HepG2 (cell line): ENCODE results near the gene ELMOD3. TPM values are rescaled to one million over a fixed set of nuclear protein-coding genes. Genes with fewer than 3 reads are reported as not detected.

Experiments
- ADNP ChIP-seq: sonication (generic); formaldehyde crosslinking; IDR thresholded peaks from 2 replicates; pipeline ENCODE4 v1.4.0; 2020; ENCODE audit warnings: missing genetic modification reagents
- CHD4 ChIP-seq: fragments of 200-600 bp; sonication (generic); IDR thresholded peaks from 2 replicates; pipeline ENCODE4 v1.7.0; 2017; ENCODE audit warnings: mild to moderate bottlenecking, low read length, borderline replicate concordance
- KDM5B ChIP-seq: sonication (generic); formaldehyde crosslinking; IDR thresholded peaks from 2 replicates; pipeline ENCODE4 v1.4.0; 2020; ENCODE audit warnings: missing genetic modification reagents, mild to moderate bottlenecking, borderline replicate concordance
- MAX ChIP-seq: IDR thresholded peaks from 2 replicates; pipeline ENCODE4 v1.6.1; 2012; ENCODE audit warnings: inconsistent platforms
- MAZ ChIP-seq, 2 experiments: sonication (generic) in 1 of 2; formaldehyde crosslinking in 1 of 2; IDR thresholded peaks; 2 replicates each; pipeline versions ENCODE4 v1.5.0 to v1.6.1; 2012 to 2020; ENCODE audit warnings: low read depth in 2 of 2, mild to moderate bottlenecking in 2 of 2, borderline replicate concordance in 1 of 2, improper control_type of control experiment in 1 of 2, low read length in 1 of 2, missing genetic modification reagents in 1 of 2, moderate library complexity in 1 of 2
- MTF1 ChIP-seq: sonication (generic); formaldehyde crosslinking; IDR thresholded peaks from 2 replicates; pipeline ENCODE4 v1.5.0; 2020; ENCODE audit warnings: missing genetic modification reagents
- RELA ChIP-seq: sonication (generic); formaldehyde crosslinking; IDR thresholded peaks from 2 replicates; pipeline ENCODE4 v1.4.0; 2020; ENCODE audit warnings: missing genetic modification reagents
- SALL1 ChIP-seq: sonication (generic); formaldehyde crosslinking; IDR thresholded peaks from 2 replicates; pipeline ENCODE4 v1.8.0; 2022; ENCODE audit warnings: mild to moderate bottlenecking, missing genetic modification reagents
- SIN3A ChIP-seq: IDR thresholded peaks from 2 replicates; pipeline ENCODE4 v1.6.1; 2011; ENCODE audit warnings: low read depth, mild to moderate bottlenecking, control low read depth, low read length, borderline replicate concordance
- TCF12 ChIP-seq, 2 experiments: fragments of 450-650 bp in 1 of 2; sonication (generic) in 1 of 2; formaldehyde crosslinking in 1 of 2; IDR thresholded peaks; 2 replicates each; pipeline versions ENCODE4 v1.6.1 to v1.8.0; 2017 to 2022; ENCODE audit warnings: antibody characterized with exemption in 1 of 2, mild to moderate bottlenecking in 1 of 2, missing genetic modification reagents in 1 of 2, moderate library complexity in 1 of 2
- ZMYM3 ChIP-seq: sonication (generic); formaldehyde crosslinking; IDR thresholded peaks from 2 replicates; pipeline ENCODE4 v1.5.1; 2020; ENCODE audit warnings: mild to moderate bottlenecking, missing genetic modification reagents
- ZNF136 ChIP-seq: sonication (generic); formaldehyde crosslinking; IDR thresholded peaks from 2 replicates; pipeline ENCODE4 v1.8.1; 2022; ENCODE audit warnings: low read depth, mild to moderate bottlenecking, moderate library complexity, missing genetic modification reagents
- ZNF746 ChIP-seq: sonication (generic); formaldehyde crosslinking; IDR thresholded peaks from 2 replicates; pipeline ENCODE4 v1.8.0; 2022; ENCODE audit warnings: mild to moderate bottlenecking, missing genetic modification reagents
- ZNF816 ChIP-seq: sonication (generic); formaldehyde crosslinking; IDR thresholded peaks from 2 replicates; pipeline ENCODE4 v1.8.0; 2022; ENCODE audit warnings: missing genetic modification reagents, mild to moderate bottlenecking, borderline replicate concordance
- polyA plus RNA-seq, 8 experiments: library from polyadenylated mRNA; depleted of rRNA in 3 of 8; stranded (reverse) in 7 of 8; unstranded in 1 of 8; fragments of >200 nt; fragmentation: Illumina TruSeq in 4 of 8; extraction: Trizol in 4 of 8; gene quantifications; 2 replicates each; pipeline versions ENCODE4 v1.2.1 to v1.2.3, GENCODE V29; 2011 to 2016; ENCODE audit warnings: low read depth in 4 of 8, missing spikeins in 1 of 8, mixed read lengths in 1 of 8; ENCODE audit not compliant: insufficient read depth in 1 of 8
- total RNA-seq, 5 experiments: library from RNA; depleted of rRNA; stranded (reverse); fragments of >200 nt; fragmentation: Illumina TruSeq; extraction: Trizol; gene quantifications; 2 replicates each; pipeline ENCODE4 v1.2.3, GENCODE V29; 2016; ENCODE audit warnings: low read depth in 1 of 5
- TF ChIP-seq, protein P1 (sequence below): sonication (generic); formaldehyde crosslinking; IDR thresholded peaks from 2 replicates; pipeline ENCODE4 v1.4.0; 2020; ENCODE audit warnings: mild to moderate bottlenecking, missing genetic modification reagents
- TF ChIP-seq, protein P2 (sequence below): sonication (generic); formaldehyde crosslinking; IDR thresholded peaks from 2 replicates; pipeline ENCODE4 v1.4.0; 2020; ENCODE audit warnings: missing genetic modification reagents, mild to moderate bottlenecking, borderline replicate concordance
- TF ChIP-seq, protein P3 (sequence below), 2 experiments: fragments of 450-650 bp in 1 of 2; sonication (generic) in 1 of 2; formaldehyde crosslinking in 1 of 2; IDR thresholded peaks; 2 replicates each; pipeline versions ENCODE4 v1.6.1 to v1.8.0; 2016 to 2022; ENCODE audit warnings: antibody characterized with exemption in 1 of 2, mild to moderate bottlenecking in 1 of 2, missing genetic modification reagents in 1 of 2

ELMOD3 gene
- total and polyA plus RNA-seq, 2 of the 13 experiments (the other 11 are each of a cell fraction or from before 2014, with no cell fraction given) = 13.3 to 19.5 TPM

DNA sequence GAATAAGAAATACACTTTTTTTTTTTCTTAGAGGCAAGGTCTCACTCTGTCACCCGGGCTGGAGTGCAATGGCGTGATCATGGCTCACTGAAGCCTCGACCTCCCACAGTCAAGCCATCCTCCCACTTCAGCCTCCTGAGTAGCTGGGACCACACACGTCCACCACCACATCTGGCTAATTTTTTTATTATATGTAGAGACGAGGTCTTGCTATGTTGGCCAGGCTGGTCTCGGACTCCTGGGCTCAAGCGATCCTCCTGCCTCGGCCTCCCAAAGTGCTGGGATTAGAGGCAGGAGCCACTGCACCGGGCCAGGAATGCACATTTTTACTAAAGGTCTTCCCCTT, 29.1 kb upstream of the ELMOD3 start (continued):
- TF ChIP-seq ZNF136 (0 out of 2 replicates have a peak, but pooled peaks have one; percentile 18), ADNP (CRISPR knock-in tag) (no peak), MAX (no peak), ZNF746 (CRISPR knock-in tag) (no peak), SALL1 (CRISPR knock-in tag) (peak; percentile 26), CHD4 (peak; percentile 55; the same call in 1 of the 2 replicates), MTF1 (CRISPR knock-in tag) (no peak), ZMYM3 (CRISPR knock-in tag) (peak; percentile 92), ZNF816 (CRISPR knock-in tag) (0 out of 2 replicates have a peak, but pooled peaks have one; percentile 29), TCF12 (IDR thresholded peaks at IDR 0.05) (no peak), TCF12 (CRISPR knock-in tag; IDR thresholded peaks at IDR 0.05) (peak; percentile 13; the same call in 1 of the 2 replicates), SIN3A (0 out of 2 replicates have a peak, but pooled peaks have one; percentile 4), KDM5B (CRISPR knock-in tag) (peak; percentile 50; the same call in 1 of the 2 replicates), RELA (CRISPR knock-in tag) (no peak), MAZ (IDR thresholded peaks at IDR 0.05; ENCODE audit: borderline replicate concordance, low read depth, low read length) (no peak), MAZ (CRISPR knock-in tag; IDR thresholded peaks at IDR 0.05; ENCODE audit: low read depth) (peak; percentile 19)
- TF ChIP-seq, protein P1, sequence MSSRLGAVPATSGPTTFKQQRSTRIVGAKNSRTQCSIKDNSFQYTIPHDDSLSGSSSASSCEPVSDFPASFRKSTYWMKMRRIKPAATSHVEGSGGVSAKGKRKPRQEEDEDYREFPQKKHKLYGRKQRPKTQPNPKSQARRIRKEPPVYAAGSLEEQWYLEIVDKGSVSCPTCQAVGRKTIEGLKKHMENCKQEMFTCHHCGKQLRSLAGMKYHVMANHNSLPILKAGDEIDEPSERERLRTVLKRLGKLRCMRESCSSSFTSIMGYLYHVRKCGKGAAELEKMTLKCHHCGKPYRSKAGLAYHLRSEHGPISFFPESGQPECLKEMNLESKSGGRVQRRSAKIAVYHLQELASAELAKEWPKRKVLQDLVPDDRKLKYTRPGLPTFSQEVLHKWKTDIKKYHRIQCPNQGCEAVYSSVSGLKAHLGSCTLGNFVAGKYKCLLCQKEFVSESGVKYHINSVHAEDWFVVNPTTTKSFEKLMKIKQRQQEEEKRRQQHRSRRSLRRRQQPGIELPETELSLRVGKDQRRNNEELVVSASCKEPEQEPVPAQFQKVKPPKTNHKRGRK = no peak
- TF ChIP-seq, protein P2, sequence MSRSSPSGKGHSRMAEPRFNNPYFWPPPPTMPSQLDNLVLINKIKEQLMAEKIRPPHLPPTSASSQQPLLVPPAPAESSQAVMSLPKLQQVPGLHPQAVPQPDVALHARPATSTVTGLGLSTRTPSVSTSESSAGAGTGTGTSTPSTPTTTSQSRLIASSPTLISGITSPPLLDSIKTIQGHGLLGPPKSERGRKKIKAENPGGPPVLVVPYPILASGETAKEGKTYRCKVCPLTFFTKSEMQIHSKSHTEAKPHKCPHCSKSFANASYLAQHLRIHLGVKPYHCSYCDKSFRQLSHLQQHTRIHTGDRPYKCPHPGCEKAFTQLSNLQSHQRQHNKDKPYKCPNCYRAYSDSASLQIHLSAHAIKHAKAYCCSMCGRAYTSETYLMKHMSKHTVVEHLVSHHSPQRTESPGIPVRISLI (CRISPR knock-in tag) = peak; percentile 65; the same call in 1 of the 2 replicates
- TF ChIP-seq, protein P3, sequence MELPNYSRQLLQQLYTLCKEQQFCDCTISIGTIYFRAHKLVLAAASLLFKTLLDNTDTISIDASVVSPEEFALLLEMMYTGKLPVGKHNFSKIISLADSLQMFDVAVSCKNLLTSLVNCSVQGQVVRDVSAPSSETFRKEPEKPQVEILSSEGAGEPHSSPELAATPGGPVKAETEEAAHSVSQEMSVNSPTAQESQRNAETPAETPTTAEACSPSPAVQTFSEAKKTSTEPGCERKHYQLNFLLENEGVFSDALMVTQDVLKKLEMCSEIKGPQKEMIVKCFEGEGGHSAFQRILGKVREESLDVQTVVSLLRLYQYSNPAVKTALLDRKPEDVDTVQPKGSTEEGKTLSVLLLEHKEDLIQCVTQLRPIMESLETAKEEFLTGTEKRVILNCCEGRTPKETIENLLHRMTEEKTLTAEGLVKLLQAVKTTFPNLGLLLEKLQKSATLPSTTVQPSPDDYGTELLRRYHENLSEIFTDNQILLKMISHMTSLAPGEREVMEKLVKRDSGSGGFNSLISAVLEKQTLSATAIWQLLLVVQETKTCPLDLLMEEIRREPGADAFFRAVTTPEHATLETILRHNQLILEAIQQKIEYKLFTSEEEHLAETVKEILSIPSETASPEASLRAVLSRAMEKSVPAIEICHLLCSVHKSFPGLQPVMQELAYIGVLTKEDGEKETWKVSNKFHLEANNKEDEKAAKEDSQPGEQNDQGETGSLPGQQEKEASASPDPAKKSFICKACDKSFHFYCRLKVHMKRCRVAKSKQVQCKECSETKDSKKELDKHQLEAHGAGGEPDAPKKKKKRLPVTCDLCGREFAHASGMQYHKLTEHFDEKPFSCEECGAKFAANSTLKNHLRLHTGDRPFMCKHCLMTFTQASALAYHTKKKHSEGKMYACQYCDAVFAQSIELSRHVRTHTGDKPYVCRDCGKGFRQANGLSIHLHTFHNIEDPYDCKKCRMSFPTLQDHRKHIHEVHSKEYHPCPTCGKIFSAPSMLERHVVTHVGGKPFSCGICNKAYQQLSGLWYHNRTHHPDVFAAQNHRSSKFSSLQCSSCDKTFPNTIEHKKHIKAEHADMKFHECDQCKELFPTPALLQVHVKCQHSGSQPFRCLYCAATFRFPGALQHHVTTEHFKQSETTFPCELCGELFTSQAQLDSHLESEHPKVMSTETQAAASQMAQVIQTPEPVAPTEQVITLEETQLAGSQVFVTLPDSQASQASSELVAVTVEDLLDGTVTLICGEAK (IDR thresholded peaks at IDR 0.05) = no peak
- TF ChIP-seq, protein P3 (CRISPR knock-in tag; IDR thresholded peaks at IDR 0.05) = no peak
